ENCODE data around the gene PKHD1. TPM values are rescaled to one million over a fixed set of nuclear protein-coding genes. Genes with fewer than 3 reads are reported as not detected.

The PKHD1 gene
- total and polyA plus RNA-seq, 4 experiments from 2014 or later = not detected

DNA sequence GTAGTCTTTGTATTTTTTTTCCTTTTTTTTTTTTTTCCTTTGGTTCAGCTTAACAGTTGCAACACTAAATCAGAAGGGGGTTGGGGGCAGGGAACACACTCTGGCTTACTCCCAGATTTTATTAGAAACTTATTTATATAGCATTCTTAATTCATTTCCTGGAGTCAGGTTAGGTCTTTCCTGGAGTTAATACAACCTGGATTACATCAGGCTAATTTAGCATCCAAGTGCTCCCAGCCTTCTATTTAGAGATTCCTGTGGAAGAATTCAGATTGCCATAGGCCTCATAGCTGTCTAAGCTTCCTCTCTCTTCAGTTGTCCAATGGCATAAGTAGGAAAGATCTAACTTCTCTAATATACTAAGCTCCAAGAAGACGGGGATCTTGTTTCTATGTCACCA, 35.8 kb upstream of the PKHD1 start:
- Mint-ChIP-seq H3K4me1 (no peaks in the 10 kb centered on the region), H3K36me3 (no peaks in the 10 kb centered on the region), H3K27ac (no peak overlapping the region), H3K4me3 (no peak overlapping the region), H3K9me3 (peaks cover 0 to 17% (median 11%) of the 10 kb centered on the region in 8 donors), H3K27me3 (peaks cover 10 to 18% of the 10 kb centered on the region in 2 donors)
- ChIA-PET CTCF (ENCODE audit: partially characterized antibody) (no interaction called here), POLR2A (ENCODE audit: partially characterized antibody) (no interaction called here)
- H3K27ac ChIP-seq (ENCODE audit: low read depth, low read length) = no peak overlapping the region
- H3K9me3 ChIP-seq (ENCODE audit: control insufficient read depth in 1 of 2, low read length in 2 of 2) = no peaks in the 10 kb centered on the region
- H3K4me1 ChIP-seq (ENCODE audit: insufficient read depth, low read length) = no peaks in the 10 kb centered on the region
- no peak overlapping the region for H3K4me3 ChIP-seq (ENCODE audit: low read length in 2 of 2)
- no peak for DNase-seq
- no peaks in the 10 kb centered on the region for H3K27me3 ChIP-seq (ENCODE audit: insufficient read depth, low read length)
- intact Hi-C loops (cut with micrococcal nuclease) = no loop called here
- H3K36me3 ChIP-seq (ENCODE audit: insufficient read depth, low read length) = no peaks in the 10 kb centered on the region

DNA sequence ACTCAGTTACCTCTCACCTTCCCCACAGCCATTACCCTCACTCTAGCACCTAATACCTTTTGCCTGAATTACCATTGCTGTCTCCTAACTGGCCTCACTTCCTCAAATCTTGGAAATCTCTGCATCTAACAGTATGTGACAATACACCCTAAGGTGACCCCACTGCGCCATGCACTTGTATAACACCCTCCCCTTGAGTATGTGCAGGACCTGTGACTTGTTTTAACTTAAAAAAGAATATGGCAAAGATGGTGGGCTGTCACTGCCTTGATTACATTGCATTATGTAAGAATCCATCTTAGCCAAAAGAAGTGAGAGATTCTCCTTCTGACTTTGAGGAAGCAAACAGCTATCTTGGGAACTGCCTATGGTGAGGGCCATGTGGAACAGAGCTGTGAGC, 29.9 kb upstream of the PKHD1 start:
- no peak overlapping the region for H3K4me3 ChIP-seq (ENCODE audit: low read length in 2 of 2)
- H3K9me3 ChIP-seq (ENCODE audit: control insufficient read depth in 1 of 2, low read length in 2 of 2) = no peaks in the 10 kb centered on the region
- H3K27ac ChIP-seq (ENCODE audit: low read depth, low read length) = no peak overlapping the region
- H3K27me3 ChIP-seq (ENCODE audit: insufficient read depth, low read length) = no peaks in the 10 kb centered on the region
- POLR2A ChIA-PET (ENCODE audit: partially characterized antibody) = no interaction called here
- Mint-ChIP-seq H3K27me3 (peaks cover 5 to 9% of the 10 kb centered on the region in 2 donors), H3K9me3 (peaks cover 0 to 16% (median 10%) of the 10 kb centered on the region in 8 donors), H3K4me3 (no peak overlapping the region), H3K27ac (no peak overlapping the region), H3K36me3 (no peaks in the 10 kb centered on the region), H3K4me1 (no peaks in the 10 kb centered on the region)
- H3K4me1 ChIP-seq (ENCODE audit: insufficient read depth, low read length) = no peaks in the 10 kb centered on the region
- CTCF ChIA-PET (ENCODE audit: partially characterized antibody) = no interaction called here
- DNase-seq = no peak
- no peaks in the 10 kb centered on the region for H3K36me3 ChIP-seq (ENCODE audit: insufficient read depth, low read length)
- intact Hi-C loops (cut with micrococcal nuclease) = no loop called here

GRCh38 chr6:52116605-52116948, 29.2 kb upstream of the PKHD1 start:
- Histone ChIP-seq H3K27ac (ENCODE audit: low read depth, low read length) (no peak overlapping the region), H3K36me3 (ENCODE audit: insufficient read depth, low read length) (no peaks in the 10 kb centered on the region), H3K9me3 (ENCODE audit: control insufficient read depth in 1 of 2, low read length in 2 of 2) (no peaks in the 10 kb centered on the region), H3K27me3 (ENCODE audit: insufficient read depth, low read length) (no peaks in the 10 kb centered on the region), H3K4me1 (ENCODE audit: insufficient read depth, low read length) (no peaks in the 10 kb centered on the region), H3K4me3 (ENCODE audit: low read length in 2 of 2) (no peak overlapping the region)
- ChIA-PET CTCF (ENCODE audit: partially characterized antibody) (no interaction called here), POLR2A (ENCODE audit: partially characterized antibody) (no interaction called here)
- DNase-seq = no peak
- Mint-ChIP-seq H3K4me1 (no peaks in the 10 kb centered on the region), H3K27ac (no peak overlapping the region), H3K4me3 (no peak overlapping the region), H3K9me3 (peaks cover 0 to 18% (median 11%) of the 10 kb centered on the region in 8 donors), H3K36me3 (no peaks in the 10 kb centered on the region), H3K27me3 (peaks cover 9 to 12% of the 10 kb centered on the region in 2 donors)
- intact Hi-C loops (cut with micrococcal nuclease) = no loop called here

DNA sequence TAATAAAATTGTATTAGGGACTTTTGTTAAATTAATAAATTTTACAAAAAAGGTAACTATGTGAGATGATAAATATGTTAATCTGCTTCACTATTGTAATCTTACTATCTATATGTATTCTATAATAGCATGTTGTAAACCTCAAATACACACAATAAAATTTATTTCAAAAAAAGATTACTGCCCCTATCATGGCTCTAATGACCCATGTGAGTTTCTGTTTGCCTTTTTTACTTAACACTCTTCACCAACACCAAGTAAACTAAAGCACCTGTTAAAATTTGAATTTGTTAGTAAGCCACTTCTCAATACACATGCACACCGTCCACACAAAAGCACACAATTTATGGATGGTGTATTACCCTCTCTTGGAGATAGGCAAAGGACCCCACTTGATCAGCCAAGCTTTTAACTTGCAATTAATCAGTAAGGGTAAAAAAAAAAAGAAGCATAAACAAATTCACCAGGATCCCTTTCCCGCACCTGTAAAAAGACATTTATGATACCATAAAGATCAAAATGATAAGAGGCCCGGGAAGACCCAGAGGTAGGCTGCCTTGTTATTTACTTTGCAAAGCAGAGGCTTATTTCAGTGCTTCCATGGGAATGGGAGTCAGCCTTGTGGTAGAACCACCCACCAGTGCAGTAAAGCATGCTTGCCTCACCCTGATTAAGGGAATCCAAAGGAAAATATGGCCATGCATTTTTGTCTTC, 28.6 kb upstream of the PKHD1 start:
- Histone ChIP-seq H3K4me1 (ENCODE audit: insufficient read depth, low read length) (no peaks in the 10 kb centered on the region), H3K27ac (ENCODE audit: low read depth, low read length) (no peak overlapping the region), H3K27me3 (ENCODE audit: insufficient read depth, low read length) (no peaks in the 10 kb centered on the region), H3K9me3 (ENCODE audit: control insufficient read depth in 1 of 2, low read length in 2 of 2) (no peaks in the 10 kb centered on the region), H3K36me3 (ENCODE audit: insufficient read depth, low read length) (no peaks in the 10 kb centered on the region), H3K4me3 (ENCODE audit: low read length in 2 of 2) (no peak overlapping the region)
- no peaks in the 10 kb centered on the region for H3K36me3 Mint-ChIP-seq
- no peak overlapping the region for H3K27ac Mint-ChIP-seq
- ChIA-PET CTCF (ENCODE audit: partially characterized antibody) (no interaction called here), POLR2A (ENCODE audit: partially characterized antibody) (no interaction called here)
- H3K4me3 Mint-ChIP-seq = no peak overlapping the region
- no peak for DNase-seq
- peaks cover 0 to 19% (median 8%) of the 10 kb centered on the region in 8 donors for H3K9me3 Mint-ChIP-seq
- H3K4me1 Mint-ChIP-seq = no peaks in the 10 kb centered on the region
- intact Hi-C loops (cut with micrococcal nuclease) = no loop called here
- peaks cover 11 to 12% of the 10 kb centered on the region in 2 donors for H3K27me3 Mint-ChIP-seq

GRCh38 chr6:52115145-52115741, 27.8 kb upstream of the PKHD1 start:
- Histone ChIP-seq H3K4me1 (ENCODE audit: insufficient read depth, low read length) (no peaks in the 10 kb centered on the region), H3K36me3 (ENCODE audit: insufficient read depth, low read length) (no peaks in the 10 kb centered on the region), H3K27ac (ENCODE audit: low read depth, low read length) (no peak overlapping the region), H3K9me3 (ENCODE audit: control insufficient read depth in 1 of 2, low read length in 2 of 2) (no peaks in the 10 kb centered on the region), H3K4me3 (ENCODE audit: low read length in 2 of 2) (no peak overlapping the region), H3K27me3 (ENCODE audit: insufficient read depth, low read length) (no peaks in the 10 kb centered on the region)
- CTCF ChIA-PET (ENCODE audit: partially characterized antibody) = no interaction called here
- Mint-ChIP-seq H3K27me3 (peaks cover 11 to 12% of the 10 kb centered on the region in 2 donors), H3K4me3 (no peak overlapping the region), H3K9me3 (peaks cover 0 to 17% (median 6%) of the 10 kb centered on the region in 8 donors), H3K27ac (no peak overlapping the region), H3K36me3 (no peaks in the 10 kb centered on the region), H3K4me1 (no peaks in the 10 kb centered on the region)
- intact Hi-C loops (cut with micrococcal nuclease) = no loop called here
- no peak for DNase-seq
- POLR2A ChIA-PET (ENCODE audit: partially characterized antibody) = no interaction called here

- POLR2A ChIA-PET (ENCODE audit: partially characterized antibody) = no interaction called here
- no peaks in the 10 kb centered on the region for H3K36me3 Mint-ChIP-seq
- CTCF ChIA-PET (ENCODE audit: partially characterized antibody) = no interaction called here
These were observed 21.8 kb upstream of the PKHD1 start for GRCh38 chr6:52109171-52109571.

DNA sequence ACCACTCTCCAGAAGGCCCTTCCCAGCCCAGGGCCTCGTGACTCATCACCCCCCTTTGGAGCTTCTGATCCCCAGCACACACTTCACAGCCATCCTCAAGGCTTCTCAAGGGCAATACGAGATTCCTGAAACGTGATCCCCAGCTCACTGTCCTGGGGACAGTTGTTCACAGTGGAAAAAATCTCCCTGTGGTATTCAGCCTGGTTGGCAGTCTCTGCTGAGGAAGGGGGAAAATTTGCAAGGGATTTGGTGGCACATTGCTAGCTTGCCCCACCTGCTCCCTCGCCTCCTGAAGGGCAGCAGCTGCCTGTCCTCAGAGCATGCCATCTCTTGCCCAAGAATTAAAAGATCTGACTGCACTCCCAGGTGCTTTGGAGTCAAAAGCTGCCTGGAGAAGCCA, 20.7 kb upstream of the PKHD1 start:
- Histone ChIP-seq H3K27me3 (ENCODE audit: insufficient read depth, low read length) (no peaks in the 10 kb centered on the region), H3K9me3 (ENCODE audit: control insufficient read depth in 1 of 2, low read length in 2 of 2) (no peaks in the 10 kb centered on the region), H3K36me3 (ENCODE audit: insufficient read depth, low read length) (no peaks in the 10 kb centered on the region), H3K27ac (ENCODE audit: low read depth, low read length) (no peak overlapping the region), H3K4me1 (ENCODE audit: insufficient read depth, low read length) (no peaks in the 10 kb centered on the region), H3K4me3 (ENCODE audit: low read length in 2 of 2) (no peak overlapping the region)
- Mint-ChIP-seq H3K4me3 (peak overlapping the region in 1 of 8 donors; percentile 27), H3K27ac (no peak overlapping the region), H3K36me3 (no peaks in the 10 kb centered on the region), H3K27me3 (peaks cover 15 to 17% of the 10 kb centered on the region in 2 donors), H3K4me1 (peaks cover 0 to 1% (median 0%) of the 10 kb centered on the region in 4 donors), H3K9me3 (peaks cover 0 to 8% (median 0%) of the 10 kb centered on the region in 8 donors)
- POLR2A ChIA-PET (ENCODE audit: partially characterized antibody) = no interaction called here
- intact Hi-C loops (cut with micrococcal nuclease) = no loop called here
- DNase-seq = no peak
- CTCF ChIA-PET (ENCODE audit: partially characterized antibody) = no interaction called here

More at GRCh38 chr6:52109171-52109571, 21.8 kb upstream of the PKHD1 start:
- H3K27ac Mint-ChIP-seq = no peak overlapping the region
- H3K27me3 ChIP-seq (ENCODE audit: insufficient read depth, low read length) = no peaks in the 10 kb centered on the region
- peaks cover 0 to 8% (median 0%) of the 10 kb centered on the region in 8 donors for H3K9me3 Mint-ChIP-seq
- DNase-seq = no peak
- H3K4me3 Mint-ChIP-seq = no peak overlapping the region
- H3K4me3 ChIP-seq (ENCODE audit: low read length in 2 of 2) = no peak overlapping the region
- H3K27ac ChIP-seq (ENCODE audit: low read depth, low read length) = no peak overlapping the region
- H3K27me3 Mint-ChIP-seq = peaks cover 12 to 15% of the 10 kb centered on the region in 2 donors
- peaks cover 0 to 1% (median 0%) of the 10 kb centered on the region in 4 donors for H3K4me1 Mint-ChIP-seq
- no peaks in the 10 kb centered on the region for H3K9me3 ChIP-seq (ENCODE audit: control insufficient read depth in 1 of 2, low read length in 2 of 2)
- no peaks in the 10 kb centered on the region for H3K36me3 ChIP-seq (ENCODE audit: insufficient read depth, low read length)
- intact Hi-C loops (cut with micrococcal nuclease) = no loop called here
- H3K4me1 ChIP-seq (ENCODE audit: insufficient read depth, low read length) = no peaks in the 10 kb centered on the region
